Pancreas (tissue), 10 donors: ENCODE results near the gene PKNOX2. TPM values are rescaled to one million over a fixed set of nuclear protein-coding genes. Genes with fewer than 3 reads are reported as not detected.

Experiments used
- ATAC-seq, 4 donors: fragments of 200-7000 bp; cut with Tn5 transposase; one replicate each; pipeline versions ENCODE4 v1.8.0 to v1.9.1; 2020; ENCODE audit warnings: mild to moderate bottlenecking in 4 of 4, moderate library complexity in 4 of 4
- DNase-seq, 6 donors: peaks; one replicate each; pipeline ENCODE4 v3.0.0-alpha.2; 2020
- FAIRE-seq: peaks from 2 replicates; lab custom pipeline; 2012; peaks lifted over from hg19 to GRCh38; lab: Jason Lieb, UNC
- H3K27ac ChIP-seq, 4 donors: fragments of 200-600 bp; sonication (generic); 1 replicate in 3 of 4; 2 replicates in 1 of 4; pipeline versions ENCODE4 v1.5.0 to v1.8.0; 2020
- H3K27me3 ChIP-seq, 4 donors: fragments of 200-600 bp; one replicate each; pipeline ENCODE4 v1.8.0; 2021
- H3K36me3 ChIP-seq, 3 donors: fragments of 200-600 bp; sonication (generic) in 1 of 3; one replicate each; pipeline versions ENCODE4 v1.5.0 to v1.8.0; 2020 to 2021
- H3K4me1 ChIP-seq, 3 donors: fragments of 200-600 bp; one replicate each; pipeline ENCODE4 v1.8.0; 2021
- H3K4me3 ChIP-seq, 4 donors: fragments of 200-600 bp; sonication (generic) in 2 of 4; one replicate each; pipeline versions ENCODE4 v1.5.0 to v1.8.0; 2020 to 2021
- H3K9me3 ChIP-seq, 4 donors: fragments of 200-600 bp; one replicate each; pipeline ENCODE4 v1.8.0; 2021
- CTCF ChIP-seq, 4 donors: fragments of 200-600 bp; sonication (generic) in 3 of 4; IDR thresholded peaks; one replicate each; pipeline versions ENCODE4 v1.5.0 to v1.8.0; 2021; ENCODE audit warnings: antibody characterized with exemption in 4 of 4
- WGBS, 2 donors: extraction: QIAGEN DNeasy Blood & Tissue Kit; methylation state at CpG; one replicate each; pipeline ENCODE4 v1.1.7; 2013; 5-methylcytosine and 5-hydroxymethylcytosine counted together
- intact Hi-C, 3 donors: fragments of 100-400 bp; cut with DNase I; formaldehyde crosslinking; loops; one replicate each; pipeline versions ENCODE4 v1.11.1 to v1.14.2; 2022
- polyA plus RNA-seq, 2 donors: library from polyadenylated mRNA; stranded (reverse); fragments of 200-250 nt; gene quantifications; one replicate each; pipeline ENCODE4 v1.2.3, GENCODE V29; 2013
- total RNA-seq, 6 donors: library from RNA; stranded (reverse); fragmentation: NEBNext Ultra II Directional in 4 of 6; extraction: Animal tissue kit (Norgen Biotek cat#: 25700) in 4 of 6; gene quantifications; one replicate each; pipeline versions ENCODE4 v1.2.1 to v1.2.4, GENCODE V29; 2021 to 2023
- donor health status: healthy with polysubstance abuse.
- donor health status: DM: no; HTN: no; CAD: no; lungs with moderate emphysema.
- donor health status: DM: no; HTN: no; CAD: no.
- donor health status: control.
- donor health status: control.
- donor health status: Bipolar disorder and iron deficiency.
- donor health status: DM: yes; HTN: yes; CAD: no.
- donor health status: DM: no; HTN: no; CAD: no.
- donor health status: DM: no; HTN: no; CAD: no.
- donor health status: DM: yes; HTN: yes; CAD: no.

The PKNOX2 gene
- total and polyA plus RNA-seq, 8 donors = 3.4 to 8.1 (median 5.8) TPM

DNA sequence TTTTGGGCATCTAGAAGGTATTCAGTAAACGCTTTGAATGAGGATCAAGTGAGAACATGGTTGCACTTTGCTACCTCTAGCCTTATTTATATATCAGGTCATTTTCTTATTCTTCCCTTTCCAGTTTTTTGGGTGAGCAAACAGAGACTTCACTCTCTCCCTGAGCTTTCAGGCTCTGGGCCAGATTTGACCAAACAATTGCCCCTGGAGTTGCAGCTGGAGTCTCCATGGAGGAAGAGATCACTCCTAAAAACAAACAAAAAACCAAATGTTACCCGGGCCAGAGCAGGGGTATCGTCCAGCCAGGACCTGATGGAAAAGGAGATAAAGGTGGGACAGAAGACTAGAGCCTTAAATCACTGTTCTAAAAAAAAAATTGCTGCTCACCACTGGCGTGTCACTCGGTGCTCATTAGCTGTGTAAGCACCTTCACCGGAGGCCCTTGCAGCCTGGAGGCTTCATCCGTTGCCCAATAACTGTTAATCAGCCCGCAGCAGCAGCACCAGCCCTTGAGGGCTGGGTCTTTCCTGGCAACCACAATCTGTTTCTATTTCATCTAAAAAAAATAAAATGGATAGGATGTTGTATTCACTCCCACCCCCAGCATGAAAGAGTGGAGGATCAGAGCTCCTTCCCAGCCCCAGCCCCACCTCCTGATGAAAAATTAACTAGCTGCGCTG is 125.0 kb downstream of the PKNOX2 start:
- intact Hi-C loops = no loop called here
- peaks cover 0 to 6% (median 0%) of the 10 kb centered on the region in 3 donors for H3K4me1 ChIP-seq
- 54 to 57% methylated on average over 9 of the region's 9 CpGs for WGBS, 2 donors
- no peaks in the 10 kb centered on the region for H3K36me3 ChIP-seq
- H3K27me3 ChIP-seq = no peaks in the 10 kb centered on the region
- H3K9me3 ChIP-seq = no peaks in the 10 kb centered on the region
- H3K27ac ChIP-seq = no peak overlapping the region
- DNase-seq = no peak
- no peak for TF ChIP-seq CTCF (IDR thresholded peaks at IDR 0.05)
- no peak for ATAC-seq
- H3K4me3 ChIP-seq = no peak overlapping the region
- FAIRE-seq = no peak

- no peaks in the 10 kb centered on the region for H3K9me3 ChIP-seq
- WGBS, 2 donors = 82 to 84% methylated on average over 5 of the region's 5 CpGs
- FAIRE-seq (no peak), DNase-seq (no peak), ATAC-seq (no peak)
- intact Hi-C loops = no loop called here
- H3K27ac ChIP-seq = no peak overlapping the region
- peaks cover 0 to 6% (median 0%) of the 10 kb centered on the region in 3 donors for H3K4me1 ChIP-seq
- no peak overlapping the region for H3K4me3 ChIP-seq
- no peaks in the 10 kb centered on the region for H3K36me3 ChIP-seq
- TF ChIP-seq CTCF (IDR thresholded peaks at IDR 0.05) = no peak
- H3K27me3 ChIP-seq = no peaks in the 10 kb centered on the region
Observed at GRCh38 chr11:125290263-125290662, 125.7 kb downstream of the PKNOX2 start.

GRCh38 chr11:125292100-125292499 is 127.5 kb downstream of the PKNOX2 start:
- no peak overlapping the region for H3K4me3 ChIP-seq
- TF ChIP-seq CTCF (IDR thresholded peaks at IDR 0.05) = no peak
- H3K27ac ChIP-seq = no peak overlapping the region
- H3K36me3 ChIP-seq = no peaks in the 10 kb centered on the region
- no peak for FAIRE-seq
- DNase-seq = no peak
- H3K4me1 ChIP-seq = no peaks in the 10 kb centered on the region
- intact Hi-C loops = no loop called here
- no peak for ATAC-seq
- no peaks in the 10 kb centered on the region for H3K27me3 ChIP-seq
- H3K9me3 ChIP-seq = no peaks in the 10 kb centered on the region
- WGBS, 2 donors = 89 to 94% methylated on average over 6 of the region's 6 CpGs

GRCh38 chr11:125293596-125293995 is 129.0 kb downstream of the PKNOX2 start:
- no peak for FAIRE-seq
- ATAC-seq = no peak
- Histone ChIP-seq H3K4me1 (no peaks in the 10 kb centered on the region), H3K9me3 (no peaks in the 10 kb centered on the region), H3K4me3 (no peak overlapping the region), H3K27me3 (no peaks in the 10 kb centered on the region), H3K36me3 (no peaks in the 10 kb centered on the region), H3K27ac (no peak overlapping the region)
- TF ChIP-seq CTCF (IDR thresholded peaks at IDR 0.05) = no peak
- 90 to 94% methylated on average over 5 of the region's 5 CpGs for WGBS, 2 donors
- intact Hi-C loops = no loop called here
- no peak for DNase-seq

DNA sequence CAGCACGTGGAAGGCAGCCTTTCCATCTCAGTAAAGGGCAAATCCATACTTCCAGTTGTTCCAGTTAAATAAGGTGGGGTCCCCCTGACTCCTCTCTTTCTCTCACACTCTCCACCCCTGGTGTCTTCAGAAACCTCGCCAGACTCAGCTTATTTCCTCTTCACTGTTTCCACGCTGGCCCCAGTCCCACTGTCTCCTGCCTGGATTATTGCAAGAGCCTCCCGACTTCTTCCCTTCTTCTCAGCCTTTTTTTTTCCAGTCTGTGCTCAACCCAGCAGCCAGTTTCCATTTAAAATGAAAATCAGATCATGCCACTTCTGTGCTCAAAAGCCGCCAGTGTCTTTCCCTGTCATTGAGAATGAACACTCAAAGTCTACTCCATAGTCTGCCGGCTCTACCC is 131.4 kb downstream of the PKNOX2 start:
- no peaks in the 10 kb centered on the region for H3K36me3 ChIP-seq
- H3K27me3 ChIP-seq = no peaks in the 10 kb centered on the region
- 83 to 90% methylated on average over 6 of the region's 6 CpGs for WGBS, 2 donors
- intact Hi-C loops = no loop called here
- ATAC-seq (no peak), DNase-seq (no peak), FAIRE-seq (no peak)
- H3K27ac ChIP-seq = no peak overlapping the region
- H3K4me1 ChIP-seq = no peaks in the 10 kb centered on the region
- TF ChIP-seq CTCF (IDR thresholded peaks at IDR 0.05) = no peak
- no peaks in the 10 kb centered on the region for H3K9me3 ChIP-seq
- H3K4me3 ChIP-seq = no peak overlapping the region
